ENCODE measurements around the gene ZBP1.
"Not testable (repeated sequence)": the region's sequence is repeated elsewhere in the genome, so short reads cannot be mapped to it uniquely, and the experiment has no call there.

ZBP1 gene

DNA sequence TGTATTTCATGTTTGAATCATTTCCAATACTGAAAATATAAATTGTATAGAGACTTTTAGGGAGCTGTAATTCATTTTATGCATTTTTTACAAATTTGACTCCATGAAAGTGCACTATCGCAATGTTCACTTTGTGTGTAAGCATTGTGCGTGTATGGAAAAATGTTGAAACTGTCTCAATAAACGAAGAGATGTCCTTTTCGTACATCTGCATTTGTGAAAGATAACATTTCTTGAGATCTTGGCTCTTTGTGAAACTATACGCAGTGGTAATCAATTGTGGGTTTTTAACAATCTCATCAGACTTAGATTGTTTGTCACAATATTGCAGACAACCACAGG lies 18.6 kb upstream of the ZBP1 start:
- no peak for DNase-seq (ENCODE audit: extremely low spot score)
- ChIA-PET POLR2A (no interaction called here), CTCF (no interaction called here)
- TF ChIP-seq, protein P1, sequence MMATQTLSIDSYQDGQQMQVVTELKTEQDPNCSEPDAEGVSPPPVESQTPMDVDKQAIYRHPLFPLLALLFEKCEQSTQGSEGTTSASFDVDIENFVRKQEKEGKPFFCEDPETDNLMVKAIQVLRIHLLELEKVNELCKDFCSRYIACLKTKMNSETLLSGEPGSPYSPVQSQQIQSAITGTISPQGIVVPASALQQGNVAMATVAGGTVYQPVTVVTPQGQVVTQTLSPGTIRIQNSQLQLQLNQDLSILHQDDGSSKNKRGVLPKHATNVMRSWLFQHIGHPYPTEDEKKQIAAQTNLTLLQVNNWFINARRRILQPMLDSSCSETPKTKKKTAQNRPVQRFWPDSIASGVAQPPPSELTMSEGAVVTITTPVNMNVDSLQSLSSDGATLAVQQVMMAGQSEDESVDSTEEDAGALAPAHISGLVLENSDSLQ (IDR thresholded peaks at IDR 0.05), result no peak
- TF ChIP-seq TARDBP (IDR thresholded peaks at IDR 0.05) (no peak), CTBP1 (IDR thresholded peaks at IDR 0.05; ENCODE audit: borderline replicate concordance) (no peak), FOXM1 (IDR thresholded peaks at IDR 0.05; ENCODE audit: borderline replicate concordance) (no peak), NFRKB (IDR thresholded peaks at IDR 0.05) (no peak), ELF4 (IDR thresholded peaks at IDR 0.05) (no peak), FOXA1 (IDR thresholded peaks at IDR 0.05) (no peak), ARNT (IDR thresholded peaks at IDR 0.05) (no peak), SUZ12 (IDR thresholded peaks at IDR 0.05) (no peak), ZNF384 (IDR thresholded peaks at IDR 0.05) (no peak), LEF1 (IDR thresholded peaks at IDR 0.05; ENCODE audit: borderline replicate concordance) (no peak), L3MBTL2 (conservative IDR thresholded peaks at IDR 0.05) (no peak), FOXK2 (IDR thresholded peaks at IDR 0.05) (no peak), SP1 (IDR thresholded peaks at IDR 0.05) (no peak), BHLHE40 (IDR thresholded peaks at IDR 0.05; ENCODE audit: borderline replicate concordance) (no peak), HDGF (IDR thresholded peaks at IDR 0.05; ENCODE audit: borderline replicate concordance) (no peak)

- CTCF ChIA-PET, result no interaction called here
- TF ChIP-seq FOXK2 (IDR thresholded peaks at IDR 0.05) (no peak), LEF1 (IDR thresholded peaks at IDR 0.05; ENCODE audit: borderline replicate concordance) (no peak), ELF4 (IDR thresholded peaks at IDR 0.05) (no peak), ARNT (IDR thresholded peaks at IDR 0.05) (no peak), NFRKB (IDR thresholded peaks at IDR 0.05) (no peak), SUZ12 (IDR thresholded peaks at IDR 0.05) (no peak), ZNF384 (IDR thresholded peaks at IDR 0.05) (no peak), SP1 (IDR thresholded peaks at IDR 0.05) (no peak), L3MBTL2 (conservative IDR thresholded peaks at IDR 0.05) (no peak), BHLHE40 (IDR thresholded peaks at IDR 0.05; ENCODE audit: borderline replicate concordance) (no peak), TARDBP (IDR thresholded peaks at IDR 0.05) (no peak), FOXA1 (IDR thresholded peaks at IDR 0.05) (no peak), CTBP1 (IDR thresholded peaks at IDR 0.05; ENCODE audit: borderline replicate concordance) (no peak), HDGF (IDR thresholded peaks at IDR 0.05; ENCODE audit: borderline replicate concordance) (no peak), FOXM1 (IDR thresholded peaks at IDR 0.05; ENCODE audit: borderline replicate concordance) (no peak)
- TF ChIP-seq, protein P1 (IDR thresholded peaks at IDR 0.05), result no peak
- no peak for DNase-seq (ENCODE audit: extremely low spot score)
- POLR2A ChIA-PET, result no interaction called here
These were observed 18.1 kb upstream of the ZBP1 start for GRCh38 chr20:57638173-57638894.

DNA sequence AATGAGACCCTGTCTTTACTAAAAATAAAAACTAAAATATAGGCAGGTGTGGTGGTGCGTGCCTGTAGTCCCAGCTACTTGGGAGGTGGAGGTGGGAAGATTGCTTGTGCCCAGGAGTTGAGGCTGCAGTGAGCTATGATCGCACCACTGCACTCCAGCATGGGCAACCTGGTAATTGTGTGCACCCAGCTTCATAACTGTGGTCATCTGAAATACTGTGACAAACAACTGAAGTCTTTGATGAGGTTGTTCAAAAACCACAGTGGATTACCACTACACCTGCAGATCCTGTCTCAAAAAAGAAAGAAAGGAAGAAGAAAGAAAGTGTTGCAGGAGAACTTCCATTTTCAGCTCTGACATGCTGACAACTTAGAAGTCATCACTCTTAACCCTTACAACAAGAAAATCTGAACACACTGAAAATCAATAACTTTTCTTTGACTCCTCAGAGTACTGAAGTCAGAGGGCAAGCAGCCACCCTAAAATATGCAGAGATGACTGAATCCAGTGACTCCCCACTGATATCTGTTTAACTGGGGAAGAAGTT lies 13.8 kb upstream of the ZBP1 start:
- TF ChIP-seq LEF1 (IDR thresholded peaks at IDR 0.05; ENCODE audit: borderline replicate concordance), result no peak
- TF ChIP-seq, protein P1 (IDR thresholded peaks at IDR 0.05), result no peak
- no peak for TF ChIP-seq ELF4 (IDR thresholded peaks at IDR 0.05)
- no peak for TF ChIP-seq ARNT (IDR thresholded peaks at IDR 0.05)
- no peak for TF ChIP-seq BHLHE40 (IDR thresholded peaks at IDR 0.05; ENCODE audit: borderline replicate concordance)
- TF ChIP-seq NFRKB (IDR thresholded peaks at IDR 0.05), result no peak
- TF ChIP-seq L3MBTL2 (conservative IDR thresholded peaks at IDR 0.05), result no peak
- TF ChIP-seq SP1 (IDR thresholded peaks at IDR 0.05), result no peak
- no peak for TF ChIP-seq ZNF384 (IDR thresholded peaks at IDR 0.05)
- TF ChIP-seq CTBP1 (IDR thresholded peaks at IDR 0.05; ENCODE audit: borderline replicate concordance), result no peak
- TF ChIP-seq TARDBP (IDR thresholded peaks at IDR 0.05), result no peak
- no peak for TF ChIP-seq FOXA1 (IDR thresholded peaks at IDR 0.05)
- TF ChIP-seq FOXM1 (IDR thresholded peaks at IDR 0.05; ENCODE audit: borderline replicate concordance), result no peak
- TF ChIP-seq FOXK2 (IDR thresholded peaks at IDR 0.05), result no peak
- ChIA-PET POLR2A (no interaction called here), CTCF (no interaction called here)
- DNase-seq (ENCODE audit: extremely low spot score), result no peak

- ChIA-PET CTCF (no interaction called here), POLR2A (no interaction called here)
- TF ChIP-seq FOXM1 (IDR thresholded peaks at IDR 0.05; ENCODE audit: borderline replicate concordance) (no peak), ARNT (IDR thresholded peaks at IDR 0.05) (no peak), FOXK2 (IDR thresholded peaks at IDR 0.05) (no peak), FOXA1 (IDR thresholded peaks at IDR 0.05) (no peak), BHLHE40 (IDR thresholded peaks at IDR 0.05; ENCODE audit: borderline replicate concordance) (no peak), ZNF384 (IDR thresholded peaks at IDR 0.05) (no peak), SP1 (IDR thresholded peaks at IDR 0.05) (no peak), ELF4 (IDR thresholded peaks at IDR 0.05) (no peak), HDGF (IDR thresholded peaks at IDR 0.05; ENCODE audit: borderline replicate concordance) (no peak), TARDBP (IDR thresholded peaks at IDR 0.05) (no peak), L3MBTL2 (conservative IDR thresholded peaks at IDR 0.05) (no peak), CTBP1 (IDR thresholded peaks at IDR 0.05; ENCODE audit: borderline replicate concordance) (no peak), LEF1 (IDR thresholded peaks at IDR 0.05; ENCODE audit: borderline replicate concordance) (no peak), NFRKB (IDR thresholded peaks at IDR 0.05) (no peak), SUZ12 (IDR thresholded peaks at IDR 0.05) (no peak)
- TF ChIP-seq, protein P1 (IDR thresholded peaks at IDR 0.05), result no peak
- DNase-seq (ENCODE audit: extremely low spot score), result no peak
These were observed 12.1 kb upstream of the ZBP1 start for GRCh38 chr20:57632286-57632685.

- ChIA-PET CTCF (no interaction called here), POLR2A (interaction anchor here (1.0 kb wide), 1 partner anchor 118 kb away, joined by 3 read pairs; no protein-coding TSS in a partner anchor)
- DNase-seq (ENCODE audit: extremely low spot score), result no peak
- TF ChIP-seq ELF4 (IDR thresholded peaks at IDR 0.05) (no peak), BHLHE40 (IDR thresholded peaks at IDR 0.05; ENCODE audit: borderline replicate concordance) (no peak), L3MBTL2 (conservative IDR thresholded peaks at IDR 0.05) (no peak), LEF1 (IDR thresholded peaks at IDR 0.05; ENCODE audit: borderline replicate concordance) (no peak), NFRKB (IDR thresholded peaks at IDR 0.05) (no peak), FOXM1 (IDR thresholded peaks at IDR 0.05; ENCODE audit: borderline replicate concordance) (no peak)
- TF ChIP-seq, protein P1 (IDR thresholded peaks at IDR 0.05), result no peak
These were observed 9.8 kb upstream of the ZBP1 start for GRCh38 chr20:57630061-57630460.

- CTCF ChIA-PET; DNase-seq (ENCODE audit: extremely low spot score): not testable (repeated sequence)
- POLR2A ChIA-PET, result interaction anchor here (1.0 kb wide), 1 partner anchor 119 kb away, joined by 3 read pairs; no protein-coding TSS in a partner anchor
These were observed 9.3 kb upstream of the ZBP1 start for GRCh38 chr20:57629491-57629901.

DNA sequence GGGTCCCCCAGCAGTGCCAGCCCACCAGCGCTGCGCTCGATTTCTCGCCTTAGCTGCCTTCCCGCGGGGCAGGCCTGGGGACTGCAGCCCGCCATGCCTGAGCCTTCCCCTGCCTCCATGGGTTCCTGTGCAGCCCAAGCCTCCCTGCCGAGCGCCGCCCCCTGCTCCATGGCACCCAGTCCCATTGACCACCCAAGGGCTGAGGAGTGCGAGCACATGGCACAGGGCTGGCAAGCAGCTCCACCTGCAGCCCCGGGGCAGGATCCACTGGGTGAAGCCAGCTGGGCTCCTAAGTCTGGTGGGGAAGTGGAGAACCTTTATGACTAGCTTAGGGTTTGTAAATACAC lies 8.7 kb upstream of the ZBP1 start:
- CTCF ChIA-PET; POLR2A ChIA-PET; DNase-seq (ENCODE audit: extremely low spot score): not testable (repeated sequence)

All from HEK293T (cell line).